DMS79 (cell line): ENCODE measurements around the gene ARRB1.
"Not testable (repeated sequence)": the region's sequence is repeated elsewhere in the genome, so short reads cannot be mapped to it uniquely, and the experiment has no call there.

Source experiments
- DNase-seq: peaks from one replicate; lab custom pipeline; 2025; lab: John Stamatoyannopoulos, UW

Gene ARRB1

DNA sequence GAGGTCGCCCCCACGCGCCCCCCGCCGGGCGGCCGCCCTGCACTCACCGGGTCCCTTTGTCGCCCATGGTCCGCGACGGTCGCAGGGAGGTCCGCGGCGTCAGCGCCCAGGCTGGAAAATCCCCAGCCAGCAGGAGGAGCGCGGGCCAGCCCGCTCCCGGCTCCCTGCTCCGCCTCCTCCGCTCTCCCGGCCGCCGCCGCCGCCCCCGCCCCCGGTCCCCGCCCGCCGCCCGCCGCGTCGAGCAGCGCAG lies at the start of gene ARRB1:
TSS of gene ARRB1 (minus strand) at position 121 of the 250 bp plus-strand sequence. CDS start at position 67, 54 bp downstream.
- no peak for DNase-seq

DNA sequence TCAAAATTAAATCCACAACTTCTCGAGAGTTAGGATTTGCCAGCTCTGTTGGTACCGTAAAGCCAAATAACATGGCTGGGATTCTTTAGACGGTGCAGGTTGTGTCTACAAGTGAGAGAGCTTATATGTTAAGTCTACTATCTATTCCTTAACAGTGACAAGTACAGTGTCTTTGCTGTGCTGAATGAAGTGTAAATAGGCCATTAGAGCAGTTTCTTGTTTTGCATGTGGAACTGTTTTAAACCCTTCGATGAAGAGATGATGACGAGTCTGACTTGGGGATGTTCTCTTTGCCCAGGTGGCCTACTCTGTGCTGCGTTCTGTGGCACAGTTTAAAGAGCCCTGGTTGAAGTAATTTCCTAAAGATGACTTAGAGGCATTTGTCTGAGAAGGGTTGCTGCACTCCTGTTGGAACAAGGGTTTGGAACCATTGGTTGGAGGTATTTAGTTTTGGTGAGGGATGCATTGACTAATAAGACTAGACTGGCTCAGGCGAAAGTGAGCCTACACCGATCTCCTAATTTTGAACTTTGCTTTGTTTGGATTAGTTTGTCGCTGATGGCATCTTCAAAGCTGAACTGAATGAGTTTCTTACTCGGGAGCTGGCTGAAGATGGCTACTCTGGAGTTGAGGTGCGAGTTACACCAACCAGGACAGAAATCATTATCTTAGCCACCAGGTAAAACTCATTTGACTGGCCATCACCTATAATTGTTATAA lies 48.8 kb upstream of the ARRB1 start:
- DNase-seq = no peak

DNA sequence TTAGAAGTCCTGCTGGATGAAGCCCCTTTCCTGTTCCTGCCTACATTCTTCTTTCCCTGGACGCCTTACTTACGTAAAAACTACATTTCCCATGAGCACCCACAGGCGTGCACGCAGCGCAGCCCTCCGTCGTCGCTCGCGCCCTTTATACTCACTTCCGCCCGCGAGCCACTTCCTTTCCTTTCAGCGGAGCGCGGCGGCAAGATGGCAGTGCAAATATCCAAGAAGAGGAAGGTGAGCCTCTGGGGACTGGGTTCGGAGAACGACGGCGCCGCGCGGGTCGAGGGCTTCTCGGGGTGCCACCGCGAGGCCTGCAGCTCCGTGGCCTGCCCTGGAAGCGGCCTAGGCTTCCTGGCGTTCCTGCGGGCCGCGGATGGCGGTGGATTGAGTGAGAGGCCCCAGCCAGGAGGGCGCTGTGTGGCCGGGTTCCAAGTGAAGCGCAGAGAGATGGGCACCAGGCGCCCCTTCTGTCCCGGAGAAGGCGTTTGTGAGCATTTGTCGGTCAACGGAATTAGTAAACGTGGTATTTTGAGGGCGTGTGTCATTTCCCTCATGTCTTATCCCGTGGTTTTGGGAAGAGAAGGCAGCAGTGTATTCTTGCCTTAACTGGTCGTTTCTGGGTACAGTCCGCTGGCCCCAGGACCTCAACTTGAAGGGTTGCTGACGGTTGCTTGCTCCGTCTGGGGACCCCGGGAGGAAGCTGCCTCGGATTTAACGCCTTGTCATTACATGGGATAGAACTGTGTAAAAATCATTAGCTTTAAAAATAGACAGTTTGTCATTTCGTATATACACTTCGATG lies 48.1 kb upstream of the ARRB1 start, which contains the start of gene RPS3:
TSS of gene RPS3 (plus strand) at position 175 of the 802 bp plus-strand sequence. CDS start at position 205, 30 bp downstream.
- peak; percentile 93 for DNase-seq

- no peak for DNase-seq
Measured at GRCh38 chr11:75398906-75399305, 47.4 kb upstream of the ARRB1 start.

DNA sequence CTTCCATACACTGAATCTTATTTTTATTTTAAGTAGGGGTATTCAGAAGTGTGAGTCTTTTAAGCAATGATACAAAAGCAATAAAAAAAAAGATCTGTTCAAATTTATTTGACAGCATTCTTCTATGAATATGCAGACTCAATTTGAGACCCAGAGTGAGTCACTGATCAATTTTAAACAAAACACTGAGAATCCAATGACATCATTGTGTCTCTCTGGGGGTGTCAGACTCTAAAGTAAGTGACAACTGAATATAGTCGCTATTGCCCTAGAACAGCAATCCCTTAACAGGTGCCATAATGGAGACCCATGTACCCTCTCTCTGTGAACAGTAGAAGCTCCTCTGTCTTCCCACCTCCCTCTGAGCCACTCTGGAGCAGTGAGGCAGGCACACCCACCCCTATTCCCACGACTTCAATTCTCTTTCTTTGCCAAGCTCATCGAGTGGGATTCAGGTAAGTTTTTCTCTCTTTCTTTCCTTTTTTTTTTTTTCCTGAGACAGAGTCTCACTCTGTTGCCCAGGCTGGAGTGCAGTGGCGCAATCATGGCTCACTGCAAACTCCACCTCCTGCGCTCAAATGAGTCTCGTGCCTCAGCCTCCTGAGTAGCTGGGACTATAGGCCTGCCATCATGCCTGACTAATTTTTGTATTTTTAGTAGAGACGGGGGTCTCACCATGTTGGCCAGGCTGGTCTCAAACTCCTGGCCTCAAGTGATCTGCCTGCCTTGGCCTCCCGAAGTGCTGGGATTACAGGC lies 42.8 kb upstream of the ARRB1 start:
- DNase-seq = no peak

GRCh38 chr11:75389925-75390324 lies 38.5 kb upstream of the ARRB1 start:
- no peak for DNase-seq

DNA sequence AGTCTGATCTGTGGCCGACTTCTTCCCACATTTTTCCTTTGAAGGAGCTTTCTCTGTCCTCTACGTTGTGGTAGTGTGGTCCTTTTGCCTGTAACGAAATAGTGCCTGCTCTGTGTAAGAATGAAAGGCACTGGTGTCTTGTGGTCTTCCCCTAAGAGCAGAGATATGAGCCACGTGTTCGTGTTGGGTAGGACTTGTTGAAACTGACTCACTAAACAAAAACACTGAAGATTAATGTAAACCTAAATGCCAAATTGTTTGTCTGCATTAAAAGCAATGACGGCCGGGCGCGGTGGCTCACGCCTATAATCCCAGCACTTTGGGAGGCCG lies 37.8 kb upstream of the ARRB1 start:
- DNase-seq = no peak

DNA sequence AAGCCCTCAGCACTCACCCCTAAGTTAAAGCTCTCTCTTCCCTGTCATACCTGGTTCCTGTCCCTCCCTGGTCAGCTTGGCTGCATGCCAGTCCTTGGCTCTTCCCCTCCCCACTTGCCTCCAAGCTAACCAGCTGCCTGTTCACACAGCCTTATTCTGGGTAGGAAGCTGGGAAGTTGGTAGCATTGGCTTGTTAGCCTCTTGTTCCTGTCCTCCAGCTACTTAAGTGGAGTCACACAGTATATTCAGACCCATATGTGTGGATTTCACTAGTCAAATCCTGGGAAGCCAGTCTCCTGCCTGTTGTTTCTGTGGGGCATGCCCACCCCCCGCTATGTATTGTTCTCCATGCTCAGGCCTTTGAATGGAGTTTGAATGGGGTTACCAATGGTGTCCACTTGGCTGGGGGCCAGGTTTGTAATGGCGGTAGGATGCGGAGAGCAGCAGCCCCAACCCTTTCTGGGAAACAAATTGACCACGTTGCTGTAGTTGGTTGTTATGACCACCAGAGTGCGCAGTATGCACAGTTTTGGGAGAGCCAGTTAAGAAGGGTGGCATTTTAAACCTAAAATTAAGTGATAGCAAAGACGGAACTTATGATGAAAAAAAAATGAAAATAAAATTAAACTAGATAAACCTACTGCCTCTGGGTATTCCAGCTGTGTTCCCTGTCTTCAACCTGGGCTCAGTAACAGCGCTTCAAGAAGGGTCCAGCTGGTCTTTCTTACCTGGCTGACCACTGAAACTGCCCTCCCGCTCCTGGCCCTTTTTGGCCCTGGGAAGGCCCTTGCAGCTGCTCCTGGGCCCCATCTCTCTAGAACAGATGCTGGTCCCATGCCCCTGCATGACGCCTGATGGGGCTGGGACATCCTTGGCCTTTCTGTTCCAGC lies 37.2 kb upstream of the ARRB1 start:
- DNase-seq = peak; percentile 79

DNA sequence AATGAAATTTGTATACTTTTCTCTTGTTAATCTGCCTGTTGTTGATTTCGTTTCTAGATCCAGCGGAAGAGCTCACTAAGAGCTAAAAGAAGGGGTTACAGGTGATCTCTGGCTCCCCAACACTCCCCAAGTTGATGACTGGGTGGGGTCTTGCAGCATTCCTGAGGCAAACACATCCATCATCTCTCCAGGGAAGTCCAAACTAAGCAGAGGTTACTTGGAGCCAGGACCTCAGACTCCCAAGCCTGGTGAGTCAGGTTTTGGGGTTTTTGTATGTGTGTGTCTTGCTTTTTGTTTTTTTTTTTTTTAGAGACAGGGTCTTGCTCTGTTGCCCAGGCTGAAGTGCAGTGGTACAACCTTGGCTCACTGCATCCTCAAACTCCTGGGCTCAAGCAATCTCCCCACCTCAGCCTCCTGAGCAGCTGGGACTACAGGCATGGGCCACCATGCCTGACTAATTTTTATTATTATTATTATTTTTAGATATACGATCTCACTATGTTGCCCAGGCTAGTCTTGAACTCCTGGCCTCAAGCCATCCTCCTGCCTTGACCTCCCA lies 36.4 kb upstream of the ARRB1 start:
- no peak for DNase-seq

DNA sequence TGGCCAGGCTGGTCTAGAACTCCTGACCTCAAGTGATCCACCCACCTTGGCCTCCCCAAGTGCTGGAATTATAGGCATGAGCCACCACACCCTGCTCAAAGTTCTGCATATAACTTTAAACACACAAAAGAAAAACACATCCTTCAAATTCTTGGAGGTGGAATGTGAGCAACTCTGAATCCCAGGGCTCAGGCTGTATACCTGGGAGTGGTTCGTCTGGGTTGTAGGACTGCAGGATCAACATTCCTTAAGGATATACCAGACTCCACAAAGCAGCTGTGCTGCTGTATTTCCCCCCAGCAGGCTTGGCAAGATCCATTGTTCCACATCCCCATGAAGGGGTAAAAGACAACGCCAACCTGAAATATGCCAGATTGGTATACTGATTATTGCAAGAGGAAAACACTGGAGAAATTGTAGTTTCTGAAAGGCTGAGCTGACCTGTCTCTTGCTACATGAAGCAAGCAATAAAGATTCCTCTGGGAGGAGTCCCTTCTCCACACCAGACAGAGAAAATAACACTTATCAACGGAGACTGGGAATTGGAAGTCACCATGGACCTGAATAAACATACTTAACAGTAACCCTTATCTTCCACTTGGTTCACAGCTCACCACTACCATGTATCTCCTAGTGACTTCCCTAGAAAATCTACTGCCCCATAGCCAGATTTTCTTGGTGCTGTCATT lies 35.6 kb upstream of the ARRB1 start:
- no peak for DNase-seq

GRCh38 chr11:75384438-75385080 lies 33.1 kb upstream of the ARRB1 start:
- peak; percentile 35 for DNase-seq

- DNase-seq = no peak
Measured at GRCh38 chr11:75383246-75383645, 31.8 kb upstream of the ARRB1 start.

DNA sequence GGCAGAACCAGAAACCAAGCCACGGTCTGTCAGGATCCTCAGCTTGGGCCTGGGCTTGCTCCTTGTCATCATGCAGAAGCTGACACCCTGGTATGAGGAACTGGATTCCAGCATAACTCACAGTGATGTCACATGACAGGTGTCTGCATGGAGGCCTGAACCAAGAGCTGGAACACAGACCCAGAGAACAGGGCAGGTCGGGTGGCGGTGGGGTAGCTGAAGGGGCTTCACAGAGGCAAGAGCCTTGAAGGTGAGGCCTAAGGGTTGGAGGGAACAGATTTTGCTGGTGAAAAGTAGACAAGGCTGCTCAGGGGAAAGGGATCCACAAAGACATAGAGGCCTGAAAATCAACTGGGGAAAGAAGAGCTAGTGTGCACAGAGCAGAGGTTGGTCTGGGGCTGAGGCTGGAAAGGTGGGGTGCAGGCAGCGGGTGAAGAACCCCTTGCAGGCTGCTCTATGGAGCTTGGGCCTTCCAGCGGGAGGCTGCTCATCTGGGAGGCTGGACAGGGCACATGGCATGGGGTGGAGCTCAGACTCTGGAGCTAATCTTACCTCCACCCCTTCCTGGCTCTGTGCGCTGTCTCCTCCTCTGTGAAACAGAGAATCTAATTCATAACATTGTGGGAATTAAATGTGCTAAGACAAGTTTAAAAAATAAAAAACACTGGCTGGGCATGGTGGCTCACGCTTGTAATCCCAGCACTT lies 29.4 kb upstream of the ARRB1 start:
- DNase-seq = no peak

DNA sequence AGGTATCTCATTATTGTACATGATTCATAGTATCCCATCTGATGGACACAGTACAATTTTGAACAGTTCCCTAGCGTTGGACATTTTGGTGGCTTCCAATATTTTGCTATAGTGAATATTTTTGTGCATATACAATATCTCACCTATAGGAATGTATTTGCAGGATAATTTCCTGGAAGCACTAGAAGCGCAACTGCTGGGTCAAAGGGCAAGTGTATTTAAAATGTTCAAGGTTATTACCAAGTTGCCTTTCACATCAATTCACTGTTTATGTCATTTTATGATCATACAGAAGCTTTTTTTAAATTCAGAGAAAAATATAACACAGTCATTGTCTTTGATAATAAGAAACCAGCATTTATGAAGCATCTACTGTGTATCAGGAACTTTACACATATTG lies 28.8 kb upstream of the ARRB1 start:
- DNase-seq = no peak

- not testable (repeated sequence) for DNase-seq
Measured at GRCh38 chr11:75378776-75379175, 27.3 kb upstream of the ARRB1 start.

DNA sequence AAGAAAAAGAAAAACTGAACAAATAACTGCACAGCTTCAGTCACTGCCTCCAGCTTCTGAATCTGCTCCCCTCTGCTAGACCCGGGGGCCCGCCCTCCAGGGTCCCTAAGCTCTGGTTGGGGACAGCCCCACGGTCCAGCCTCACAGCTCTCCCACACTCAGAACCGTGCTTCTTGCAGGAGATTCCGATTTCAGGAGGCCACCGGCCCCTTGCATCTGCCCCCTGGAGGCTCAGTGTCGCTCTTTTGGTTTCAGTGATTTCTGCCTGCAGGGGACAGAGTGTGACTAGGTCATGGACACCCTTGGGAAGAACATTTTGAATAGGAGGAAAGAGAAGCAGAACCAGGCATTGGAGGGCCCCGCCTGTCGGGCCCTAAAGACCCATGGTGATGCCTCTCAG lies 24.7 kb upstream of the ARRB1 start:
- no peak for DNase-seq

GRCh38 chr11:75375626-75376025 lies 24.2 kb upstream of the ARRB1 start:
- no peak for DNase-seq

DNA sequence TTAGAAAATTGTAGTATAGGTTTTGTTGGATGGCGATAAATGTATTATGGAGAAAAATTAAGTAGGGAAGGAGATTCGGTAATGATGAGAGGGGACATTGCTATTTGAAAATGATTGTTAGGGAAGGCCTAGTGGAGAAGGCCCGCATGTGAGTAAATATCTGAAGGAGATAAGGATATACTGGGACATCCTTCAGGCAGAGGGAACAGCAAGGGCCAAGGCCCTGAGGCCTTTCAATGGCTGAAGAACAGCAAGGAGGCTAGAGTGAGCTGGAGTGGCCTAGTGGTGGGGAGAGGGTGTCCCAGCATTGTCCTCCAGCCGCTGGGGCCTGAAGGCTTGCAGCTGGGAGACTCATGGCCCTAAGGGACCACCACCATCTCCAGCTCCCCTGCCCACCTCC lies 23.2 kb upstream of the ARRB1 start:
- no peak for DNase-seq

- no peak for DNase-seq
Measured at GRCh38 chr11:75373201-75373600, 21.7 kb upstream of the ARRB1 start.
